MM.1S (cell line): ENCODE results near the gene RCAN1.
"Not testable (repeated sequence)": the region's sequence is repeated elsewhere in the genome, so short reads cannot be mapped to it uniquely, and the experiment has no call there.

ENCODE experiments used
- DNase-seq: peaks from one replicate; pipeline ENCODE4 v3.0.0-alpha.2; 2015
- H2AFZ ChIP-seq: fragments of 300-600 bp; sonication (generic); 2 replicates; pipeline ENCODE4 v1.6.0; 2016; ENCODE audit warnings: antibody characterized with exemption, low read length
- H3F3A ChIP-seq: fragments of 300-600 bp; sonication (generic); 2 replicates; pipeline ENCODE4 v1.6.1; 2016; ENCODE audit warnings: mild to moderate bottlenecking, antibody characterized with exemption, low read length, moderate library complexity, mixed read lengths; ENCODE audit not compliant: insufficient read depth
- H3K27ac ChIP-seq: fragments of 300-600 bp; sonication (generic); 2 replicates; pipeline ENCODE4 v1.5.1; 2016; ENCODE audit warnings: mild to moderate bottlenecking, low read length
- H3K27me3 ChIP-seq: fragments of 300-600 bp; sonication (generic); replicated peaks from 2 replicates; pipeline ENCODE4 v1.6.0; 2016; ENCODE audit warnings: low read length; ENCODE audit not compliant: insufficient read depth
- H3K36me3 ChIP-seq: fragments of 300-600 bp; sonication (generic); replicated peaks from 2 replicates; pipeline ENCODE4 v1.6.1; 2016; ENCODE audit warnings: mild to moderate bottlenecking, low read length, mixed read lengths; ENCODE audit not compliant: insufficient read depth
- H3K4me1 ChIP-seq: fragments of 300-600 bp; sonication (generic); 2 replicates; pipeline ENCODE4 v1.6.1; 2016; ENCODE audit warnings: low read length, mixed read lengths
- H3K4me2 ChIP-seq: fragments of 300-600 bp; sonication (generic); 2 replicates; pipeline ENCODE4 v1.6.0; 2016; ENCODE audit warnings: low read depth, low read length
- H3K4me3 ChIP-seq: fragments of 300-600 bp; sonication (generic); 2 replicates; pipeline ENCODE4 v1.5.1; 2016; ENCODE audit warnings: low read length, mixed read lengths
- H3K79me2 ChIP-seq: fragments of 300-600 bp; sonication (generic); 2 replicates; pipeline ENCODE4 v1.6.1; 2016; ENCODE audit warnings: mixed run types, low read length, mixed read lengths
- H3K9ac ChIP-seq: fragments of 300-600 bp; sonication (generic); 2 replicates; pipeline ENCODE4 v1.6.1; 2016; ENCODE audit warnings: low read length, mixed read lengths
- H3K9me2 ChIP-seq: fragments of 300-600 bp; sonication (generic); replicated peaks from 2 replicates; pipeline ENCODE4 v1.6.1; 2016; ENCODE audit warnings: mild to moderate bottlenecking, low read length, mixed read lengths; ENCODE audit not compliant: insufficient read depth
- H3K9me3 ChIP-seq: fragments of 300-600 bp; sonication (generic); replicated peaks from 2 replicates; pipeline ENCODE4 v1.6.1; 2016; ENCODE audit warnings: mild to moderate bottlenecking, low read length, mixed read lengths; ENCODE audit not compliant: insufficient read depth
- H4K20me1 ChIP-seq: fragments of 300-600 bp; sonication (generic); 2 replicates; pipeline ENCODE4 v1.6.1; 2016; ENCODE audit warnings: mild to moderate bottlenecking, low read length, moderate library complexity, mixed read lengths; ENCODE audit not compliant: insufficient read depth
- CTCF ChIP-seq: fragments of 300-600 bp; sonication (generic); IDR thresholded peaks from 2 replicates; pipeline ENCODE4 v1.5.1; 2016; ENCODE audit warnings: antibody characterized with exemption, low read length, mixed read lengths
- EZH2 ChIP-seq: fragments of 300-600 bp; sonication (generic); optimal IDR thresholded peaks from 2 replicates; pipeline ENCODE3; 2017; ENCODE audit warnings: low read depth, mild to moderate bottlenecking, antibody characterized with exemption, low read length, mixed read lengths
- EZH2phosphoT487 ChIP-seq: fragments of 300-600 bp; sonication (generic); IDR thresholded peaks from 2 replicates; pipeline ENCODE4 v1.6.1; 2018; ENCODE audit warnings: antibody characterized with exemption, low read length

Gene RCAN1

GRCh38 chr21:34499116-34499515, 115.8 kb downstream of the RCAN1 start:
- Histone ChIP-seq H3K9me3 (0 out of 2 replicates have a peak, but pooled peaks cover 3% of the 10 kb centered on the region), H4K20me1 (no peaks in the 10 kb centered on the region), H3F3A (no peaks in the 10 kb centered on the region), H3K36me3 (no peaks in the 10 kb centered on the region), H3K27ac (no peak overlapping the region), H2AFZ (no peak overlapping the region), H3K9ac (no peak overlapping the region), H3K9me2 (no peaks in the 10 kb centered on the region), H3K4me3 (no peak overlapping the region), H3K4me1 (no peaks in the 10 kb centered on the region), H3K79me2 (no peaks in the 10 kb centered on the region), H3K4me2 (no peak overlapping the region), H3K27me3 (no peaks in the 10 kb centered on the region)
- TF ChIP-seq EZH2phosphoT487 (no peak), EZH2 (no peak), CTCF (no peak)
- DNase-seq: no peak

GRCh38 chr21:34498623-34499022, 116.3 kb downstream of the RCAN1 start:
- H3F3A ChIP-seq: no peaks in the 10 kb centered on the region
- H3K9me2 ChIP-seq: no peaks in the 10 kb centered on the region
- H3K27me3 ChIP-seq: no peaks in the 10 kb centered on the region
- H3K9me3 ChIP-seq: 0 out of 2 replicates have a peak, but pooled peaks cover 3% of the 10 kb centered on the region
- no peak overlapping the region for H3K4me3 ChIP-seq
- no peaks in the 10 kb centered on the region for H3K4me1 ChIP-seq
- no peaks in the 10 kb centered on the region for H3K36me3 ChIP-seq
- no peak overlapping the region for H3K9ac ChIP-seq
- no peaks in the 10 kb centered on the region for H4K20me1 ChIP-seq
- H3K79me2 ChIP-seq: no peaks in the 10 kb centered on the region
- no peak overlapping the region for H3K27ac ChIP-seq
- no peak for DNase-seq
- no peak overlapping the region for H3K4me2 ChIP-seq
- no peak overlapping the region for H2AFZ ChIP-seq
- TF ChIP-seq CTCF (no peak), EZH2phosphoT487 (no peak), EZH2 (no peak)

GRCh38 chr21:34483854-34484253, 131.1 kb downstream of the RCAN1 start:
- H3K79me2 ChIP-seq, DNase-seq, H3K4me2 ChIP-seq, H3K4me3 ChIP-seq, H3K9me2 ChIP-seq, H3K27ac ChIP-seq, H3K9me3 ChIP-seq, H3K9ac ChIP-seq, H2AFZ ChIP-seq, H3F3A ChIP-seq, H3K27me3 ChIP-seq, H3K4me1 ChIP-seq, H3K36me3 ChIP-seq, H4K20me1 ChIP-seq: not testable (repeated sequence)

- H2AFZ ChIP-seq, H3F3A ChIP-seq, H3K9me3 ChIP-seq, H3K27me3 ChIP-seq, H3K27ac ChIP-seq, H3K4me1 ChIP-seq, H3K4me2 ChIP-seq, H3K9ac ChIP-seq, H3K9me2 ChIP-seq, H3K4me3 ChIP-seq, H4K20me1 ChIP-seq, H3K36me3 ChIP-seq, DNase-seq, H3K79me2 ChIP-seq: not testable (repeated sequence)
Observed at GRCh38 chr21:34483435-34483834, 131.5 kb downstream of the RCAN1 start.

GRCh38 chr21:34467333-34467732, 147.6 kb downstream of the RCAN1 start:
- H3K27ac ChIP-seq, H3F3A ChIP-seq, H2AFZ ChIP-seq, H3K4me1 ChIP-seq, H3K9me2 ChIP-seq, H3K9me3 ChIP-seq, H4K20me1 ChIP-seq, H3K27me3 ChIP-seq, H3K79me2 ChIP-seq, DNase-seq, H3K4me2 ChIP-seq, H3K36me3 ChIP-seq, H3K9ac ChIP-seq, H3K4me3 ChIP-seq: not testable (repeated sequence)
